GM18505 (cell line): ENCODE measurements around the gene ATP2B2.

Source experiments
- ATAC-seq: cut with Tn5 transposase; IDR thresholded peaks from one replicate; pipeline ENCODE4 v1.9.1; 2021; ENCODE audit not compliant: unreplicated experiment
- POLR2A ChIP-seq: IDR thresholded peaks from 4 replicates; pipeline ENCODE4 v1.6.1; 2011; ENCODE audit warnings: borderline replicate concordance; ENCODE audit not compliant: insufficient read depth, insufficient read length; ENCODE audit errors: extremely low read depth

Gene ATP2B2

DNA sequence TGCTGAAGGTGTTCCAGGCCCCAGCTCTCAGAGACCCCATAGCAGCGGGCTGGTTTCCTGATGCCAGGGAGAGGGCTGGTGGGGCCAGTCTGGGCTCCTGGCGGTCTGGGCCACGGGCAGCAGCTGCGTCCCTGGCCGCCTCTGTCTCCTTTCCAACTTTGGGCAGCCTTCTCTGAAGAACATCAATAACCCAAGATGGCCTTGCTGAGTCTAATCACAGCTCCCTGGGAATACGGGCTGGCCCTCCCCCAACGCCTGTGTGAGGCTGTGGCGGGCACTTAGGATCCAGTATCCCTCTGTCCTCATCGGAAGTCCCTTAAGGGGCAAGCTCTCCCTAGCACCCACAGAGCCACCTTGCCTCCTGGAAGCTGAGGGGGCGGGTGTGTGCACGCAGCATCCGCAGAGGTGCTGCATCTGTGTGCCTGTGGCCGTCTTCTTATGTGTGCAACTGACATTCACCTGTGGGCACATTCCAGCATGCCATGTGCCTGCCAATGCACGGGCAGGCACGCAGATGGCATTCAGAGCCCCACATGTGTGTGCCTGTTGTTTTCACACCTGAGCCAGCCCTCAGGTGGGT is 2.1 kb downstream of the ATP2B2 start:
- TF ChIP-seq POLR2A = no peak
- ATAC-seq = no peak

DNA sequence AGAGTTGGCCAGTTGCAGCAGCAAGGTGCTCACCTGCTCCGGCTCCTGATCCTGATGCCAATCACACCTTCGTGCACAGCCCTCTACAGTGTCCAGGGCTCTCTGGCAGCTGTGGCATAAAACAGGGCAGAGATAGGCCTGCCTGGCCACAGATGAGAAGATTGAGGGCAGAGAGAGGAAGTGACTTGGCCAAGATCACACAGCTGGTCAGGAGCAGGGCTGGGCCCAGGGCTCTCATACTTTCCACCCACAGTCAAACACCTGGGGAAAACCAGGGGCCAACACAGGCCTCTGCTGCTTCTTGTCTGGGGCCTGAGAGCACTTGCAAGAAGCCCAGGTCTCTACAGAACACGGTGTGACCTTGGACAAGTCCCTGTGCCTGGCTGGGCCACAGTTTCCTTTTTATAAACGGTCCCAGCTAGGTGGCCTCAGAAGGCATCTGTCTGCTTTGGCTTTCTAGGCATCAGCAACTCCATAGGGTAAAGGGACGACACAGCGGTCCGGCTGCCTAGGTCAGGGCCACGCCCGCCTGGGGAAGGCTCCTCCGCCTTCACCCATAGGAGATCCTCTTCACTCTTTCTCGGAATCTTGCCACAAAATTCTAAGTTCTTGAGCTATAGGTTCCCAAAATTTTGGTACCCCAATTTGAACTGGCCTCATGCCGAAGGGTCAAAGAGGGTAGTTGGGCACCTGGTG is 3.1 kb downstream of the ATP2B2 start:
- no peak for TF ChIP-seq POLR2A
- ATAC-seq = no peak

DNA sequence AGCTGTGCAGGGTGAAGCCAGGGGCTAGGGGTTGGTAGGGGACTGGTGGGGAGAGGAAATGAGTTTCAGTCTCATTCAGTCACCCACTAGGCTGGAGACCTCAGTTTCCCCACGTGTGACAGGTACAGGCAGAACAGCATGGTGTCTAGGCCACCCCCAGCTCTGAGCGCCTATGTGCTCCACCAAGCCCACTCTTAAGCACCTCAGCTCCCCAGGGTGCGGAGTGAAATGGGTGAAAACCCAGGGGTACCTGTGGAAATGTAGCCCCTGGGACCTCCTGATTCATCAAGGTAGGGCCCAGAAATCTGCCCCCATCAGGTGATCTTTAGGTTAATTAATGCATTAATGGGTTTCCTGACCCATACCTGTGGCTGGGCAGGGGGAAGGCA is 3.7 kb downstream of the ATP2B2 start:
- no peak for TF ChIP-seq POLR2A
- ATAC-seq = no peak

DNA sequence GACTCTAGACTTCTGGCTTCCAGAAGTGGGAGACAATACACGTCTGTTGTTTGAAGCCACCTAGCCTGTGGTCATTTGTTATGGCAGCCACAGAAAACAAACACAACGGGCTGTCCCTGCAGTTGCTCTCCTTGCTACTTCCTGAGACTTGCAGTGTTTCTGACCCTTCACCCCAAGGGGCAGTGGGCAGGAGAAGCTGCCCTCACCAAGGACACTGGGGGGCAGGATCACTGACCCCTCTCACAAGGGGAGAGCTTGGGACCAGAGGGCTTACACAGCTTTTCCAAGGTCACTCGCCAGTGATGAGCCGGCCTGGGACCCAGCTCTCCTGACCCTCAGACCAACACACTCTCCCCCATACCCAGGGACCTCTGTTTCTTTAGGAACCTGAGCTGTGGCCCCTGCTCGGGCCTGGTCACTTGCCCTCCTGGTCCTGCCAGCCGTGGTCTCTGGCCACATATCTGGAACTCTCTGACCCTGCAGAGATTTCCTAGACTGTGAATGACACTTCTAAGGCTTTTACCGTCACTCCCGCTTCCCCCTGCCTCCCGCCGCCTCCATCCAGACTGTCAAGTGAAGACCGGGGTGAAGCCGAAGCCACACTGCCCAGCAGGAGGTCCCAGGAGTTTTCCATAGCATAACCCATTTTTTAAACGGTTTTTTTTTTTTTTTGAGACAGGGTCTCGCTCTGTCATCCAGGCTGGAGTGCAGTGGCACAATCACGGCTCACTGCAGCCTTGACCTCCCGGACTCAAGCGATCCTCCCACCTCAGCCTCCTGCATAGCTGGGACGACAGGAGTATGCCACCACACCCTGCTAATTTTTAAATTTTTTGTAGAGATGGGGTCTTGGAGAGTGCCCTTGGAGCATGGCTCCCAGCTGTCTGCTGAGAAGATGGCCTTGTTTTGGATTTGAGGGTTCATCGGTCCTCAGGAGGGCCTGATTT is 4.4 kb downstream of the ATP2B2 start:
- no peak for TF ChIP-seq POLR2A
- no peak for ATAC-seq

DNA sequence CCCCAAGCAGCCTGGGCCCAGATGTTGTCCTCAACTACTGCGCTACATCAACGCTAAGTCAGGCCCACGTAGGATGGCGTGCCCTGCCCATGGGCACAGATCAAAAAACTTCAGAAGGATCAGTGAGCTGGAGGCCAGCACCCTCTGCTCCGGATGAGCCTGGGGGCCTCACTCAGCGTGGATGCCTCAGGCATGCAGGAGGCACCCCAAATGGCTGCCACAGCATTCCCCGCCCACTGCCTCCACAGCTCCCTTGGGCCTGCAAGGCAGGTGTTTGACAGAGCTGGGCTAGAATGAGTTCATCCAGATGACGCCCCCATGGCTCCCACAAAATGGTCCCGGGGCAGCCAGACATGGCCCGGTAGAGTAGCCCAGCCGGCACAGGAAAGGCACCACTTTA is 7.1 kb downstream of the ATP2B2 start:
- TF ChIP-seq POLR2A = no peak
- ATAC-seq = no peak

DNA sequence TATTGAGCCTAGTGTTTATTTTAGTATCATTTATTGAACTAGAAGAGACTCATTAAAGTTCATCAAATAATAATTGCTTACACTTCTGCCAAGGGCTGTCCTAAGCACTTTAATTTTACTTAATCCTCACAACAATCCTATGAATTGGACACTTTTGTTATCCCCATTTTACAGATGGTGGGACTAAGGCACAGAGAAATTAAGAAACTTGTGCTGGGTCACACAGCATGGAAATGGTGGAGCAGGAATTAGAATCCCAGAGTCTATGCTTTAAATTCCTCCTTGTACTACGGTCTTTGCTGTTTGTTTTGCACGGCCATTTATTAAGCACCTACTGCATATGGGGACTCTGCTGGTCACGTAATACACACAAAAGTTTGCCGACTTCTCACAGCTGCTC is 7.9 kb downstream of the ATP2B2 start:
- ATAC-seq = no peak
- no peak for TF ChIP-seq POLR2A

DNA sequence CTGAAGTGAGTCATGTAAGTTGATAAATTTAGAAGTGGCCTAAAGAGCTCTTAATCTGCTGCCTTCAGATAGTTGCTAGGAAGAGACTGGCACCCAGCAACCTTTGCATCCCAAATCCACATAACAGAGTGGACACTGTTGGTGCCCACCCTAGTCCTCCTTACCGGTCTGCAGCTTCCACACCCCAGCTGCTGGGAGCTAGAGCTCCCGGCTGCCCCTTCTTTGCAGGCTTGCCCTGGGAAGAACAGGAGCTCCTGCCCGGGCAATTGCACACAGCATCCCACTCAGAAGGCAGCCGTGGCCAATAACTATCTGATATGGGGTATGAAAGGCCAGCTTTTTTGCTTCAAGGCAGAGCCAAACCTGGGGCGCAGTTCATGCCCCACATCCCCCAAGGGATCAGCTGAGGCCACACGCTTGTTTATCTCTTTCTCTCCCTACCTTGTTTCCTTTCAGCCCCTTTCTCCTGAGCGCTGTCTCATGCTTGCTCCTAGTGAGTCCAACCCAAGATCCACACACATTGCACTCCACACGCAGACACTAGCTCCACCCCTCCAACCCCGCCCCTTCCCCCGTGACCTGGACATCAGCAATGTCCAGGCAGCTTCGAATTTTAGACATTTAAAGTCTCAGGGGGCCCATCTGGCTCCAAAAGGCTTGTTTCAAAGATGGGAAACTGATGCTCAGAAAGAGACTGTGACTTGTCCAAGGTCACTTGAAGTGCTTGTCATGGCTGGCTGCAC is 9.1 kb downstream of the ATP2B2 start:
- ATAC-seq = no peak
- TF ChIP-seq POLR2A = no peak

DNA sequence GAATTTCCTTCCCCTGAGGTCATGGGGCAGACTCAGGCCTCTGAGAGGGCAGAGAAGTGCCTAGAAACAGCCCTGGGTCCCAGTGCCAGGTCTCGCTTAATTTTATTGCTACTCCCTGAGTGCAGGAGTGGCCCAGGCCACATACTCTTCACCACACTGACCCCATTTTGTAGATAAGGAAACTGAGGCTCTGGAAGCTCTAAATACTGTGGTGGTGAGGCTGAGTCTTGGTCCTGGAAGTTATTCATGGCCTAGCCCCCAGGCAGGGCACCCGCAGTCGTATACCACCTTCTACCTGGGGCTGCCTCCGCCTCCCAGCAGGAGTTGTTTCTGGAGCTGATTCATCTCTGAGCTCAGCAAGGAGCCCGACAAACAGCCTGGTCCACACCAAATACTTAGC is 9.8 kb downstream of the ATP2B2 start:
- no peak for TF ChIP-seq POLR2A
- no peak for ATAC-seq

DNA sequence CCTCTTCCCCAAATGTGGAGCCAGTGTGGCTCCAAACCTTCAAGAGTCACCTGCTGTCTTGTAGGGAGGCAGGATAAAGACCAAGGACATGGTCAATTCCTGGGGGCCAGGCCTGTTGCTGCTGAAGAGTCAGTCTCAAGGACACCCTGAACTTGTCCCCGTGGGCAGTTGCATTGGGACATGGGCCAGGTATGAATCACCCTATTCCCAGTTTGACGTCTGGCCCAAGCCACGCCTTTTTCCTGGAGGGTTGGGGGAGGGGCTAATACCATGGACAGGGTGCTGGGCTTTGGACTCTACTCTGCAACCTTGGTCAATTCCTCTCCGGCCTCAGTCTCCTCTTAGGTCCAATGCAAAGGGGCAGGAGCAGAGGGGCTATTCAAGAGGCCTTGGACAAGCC is 10.4 kb downstream of the ATP2B2 start:
- no peak for TF ChIP-seq POLR2A
- ATAC-seq = no peak

DNA sequence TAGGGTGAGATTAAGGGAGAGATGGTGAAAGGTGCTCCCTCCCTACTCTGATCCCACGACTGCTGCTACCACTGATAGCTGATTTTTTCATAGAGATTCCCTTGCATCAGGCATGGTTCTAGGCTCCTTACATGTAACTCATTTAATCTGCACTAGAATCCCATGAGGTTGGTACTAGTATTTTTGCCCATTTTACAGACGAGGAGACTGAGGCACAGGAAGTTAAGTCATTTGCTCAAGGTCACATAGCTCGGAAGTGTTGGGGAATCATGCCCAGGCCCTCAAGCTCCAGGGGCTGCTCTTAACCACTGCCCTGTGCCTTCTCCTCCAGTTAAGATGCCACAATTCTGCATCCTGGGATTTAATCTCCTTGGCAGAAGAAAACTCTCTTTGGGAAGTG is 11.2 kb downstream of the ATP2B2 start:
- TF ChIP-seq POLR2A = no peak
- ATAC-seq = no peak

DNA sequence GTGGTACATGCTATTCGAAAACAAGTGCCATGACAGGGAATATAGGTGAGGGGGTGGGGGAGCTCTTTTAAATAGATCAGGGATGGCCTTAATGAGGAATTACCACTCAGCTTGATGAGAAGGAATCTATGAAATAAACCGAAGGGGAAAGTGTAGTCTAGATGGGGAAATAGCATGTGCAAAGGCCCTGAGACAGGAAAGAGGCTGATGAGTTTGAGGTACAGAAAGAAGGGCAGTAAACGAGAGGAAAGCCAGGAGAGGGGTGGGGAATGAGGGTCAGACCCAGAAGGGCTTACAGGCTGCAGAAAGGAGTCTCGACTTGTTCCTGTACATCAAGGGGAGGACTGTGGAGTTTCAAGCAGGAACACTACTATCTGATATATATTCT is 12.2 kb downstream of the ATP2B2 start:
- TF ChIP-seq POLR2A = no peak
- no peak for ATAC-seq

DNA sequence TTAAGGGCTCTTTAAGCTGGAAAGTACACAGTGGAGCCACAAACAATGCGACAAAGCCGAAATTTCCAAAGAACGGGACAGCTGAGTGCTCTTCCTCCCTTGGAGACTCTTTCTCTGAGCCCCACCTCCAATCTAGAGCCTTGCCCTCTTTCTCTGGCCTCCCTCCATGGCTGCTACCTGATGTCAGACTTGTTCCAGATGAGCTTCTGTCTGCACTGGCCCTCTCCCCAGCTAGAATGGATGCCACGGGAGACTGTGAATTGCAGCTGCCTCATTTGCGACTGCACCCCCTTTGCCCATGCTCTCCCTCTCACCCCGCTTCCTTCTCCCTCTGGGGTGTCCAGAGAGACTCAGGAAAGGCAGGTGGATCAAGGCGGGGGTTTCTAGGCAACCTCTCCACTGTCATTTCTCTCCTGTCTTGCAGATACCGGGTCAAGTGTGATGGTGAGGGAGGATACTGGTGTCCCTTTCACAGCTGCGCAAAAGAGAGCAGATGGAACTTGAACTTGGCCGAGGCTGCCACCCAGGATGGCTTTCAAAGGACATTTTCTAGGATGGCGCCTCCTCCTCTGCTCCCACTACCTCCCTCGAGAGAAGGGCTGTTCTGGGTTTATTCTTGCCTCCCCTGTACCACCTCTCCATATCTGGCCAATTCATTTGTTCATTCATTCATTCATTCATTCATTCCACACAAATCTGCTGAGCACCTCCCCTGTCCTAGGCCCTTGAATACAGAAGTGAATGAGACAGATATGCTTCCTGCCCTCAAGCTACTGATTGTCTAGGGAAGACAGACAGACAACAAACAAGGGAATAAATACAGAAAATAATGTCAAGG is 12.8 kb downstream of the ATP2B2 start:
- TF ChIP-seq POLR2A = no peak
- ATAC-seq = no peak
